Activated naive CD8-positive, alpha-beta T cell treated with anti-CD3 and anti-CD28 coated beads for 36 hours (primary cell): ENCODE measurements around the gene SLC10A1. TPM values are rescaled to one million over a fixed set of nuclear protein-coding genes. Genes with fewer than 3 reads are reported as not detected.
"Not testable (repeated sequence)": the region's sequence is repeated elsewhere in the genome, so short reads cannot be mapped to it uniquely, and the experiment has no call there.

ENCODE experiments used
- DNase-seq: peaks from one replicate; pipeline ENCODE4 v3.0.0; 2021
- H3K27ac Mint-ChIP-seq: one replicate; pipeline ENCODE4 v1.8.0; 2022; ENCODE audit warnings: mild to moderate bottlenecking, moderate library complexity, mixed read lengths
- H3K27me3 Mint-ChIP-seq: one replicate; pipeline ENCODE4 v1.8.0; 2022; ENCODE audit warnings: mild to moderate bottlenecking, mixed read lengths
- H3K36me3 Mint-ChIP-seq: one replicate; pipeline ENCODE4 v1.8.0; 2021; ENCODE audit warnings: mild to moderate bottlenecking, mixed read lengths
- H3K4me1 Mint-ChIP-seq: one replicate; pipeline ENCODE4 v1.8.0; 2021; ENCODE audit warnings: mixed read lengths
- H3K4me3 Mint-ChIP-seq: one replicate; pipeline ENCODE4 v1.8.0; 2022; ENCODE audit warnings: mild to moderate bottlenecking, moderate library complexity, mixed read lengths
- H3K9me3 Mint-ChIP-seq: one replicate; pipeline ENCODE4 v1.8.0; 2022; ENCODE audit warnings: mixed read lengths
- total RNA-seq, 2 experiments: library from RNA; stranded (reverse); gene quantifications; one replicate each; pipeline ENCODE4 v1.2.3, GENCODE V29; 2021

Gene SLC10A1
- total RNA-seq, 2 experiments from 2014 or later = not detected

DNA sequence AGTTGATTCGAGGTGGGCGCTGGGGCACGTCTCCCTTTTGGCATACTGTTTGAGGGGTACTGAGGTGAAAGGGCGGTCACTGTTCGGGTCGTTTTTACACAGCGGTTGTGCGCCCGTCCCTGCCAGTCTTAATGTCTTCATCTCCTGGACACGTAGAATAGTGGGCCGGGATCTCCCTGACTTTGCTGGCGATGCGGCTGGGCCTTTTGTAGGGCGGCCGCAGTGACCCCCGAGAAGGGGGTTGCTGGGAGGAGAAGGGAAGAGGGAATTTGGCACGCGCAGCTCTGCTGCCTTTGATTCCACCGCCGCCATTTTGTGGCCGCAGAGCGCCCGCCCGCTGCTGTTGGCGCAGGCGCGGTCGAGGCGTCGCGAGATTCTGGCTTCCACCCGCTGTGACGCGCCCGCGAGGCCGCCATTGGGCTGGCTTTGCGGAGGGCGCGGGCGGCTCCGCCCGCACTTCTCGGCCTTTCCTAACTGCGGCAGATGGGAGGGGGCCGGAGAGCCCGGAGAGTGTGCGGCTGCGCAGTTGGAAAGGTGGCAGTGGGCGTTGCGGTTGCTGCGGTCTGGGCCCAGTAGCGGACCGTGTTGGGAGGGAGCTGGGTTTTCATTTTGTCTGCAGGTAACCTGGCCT is 29.6 kb downstream of the SLC10A1 start:
- DNase-seq = peak; percentile 96
- peaks cover 11% of the 10 kb centered on the region for H3K27me3 Mint-ChIP-seq
- peaks cover 64% of the 10 kb centered on the region for H3K4me1 Mint-ChIP-seq
- H3K36me3 Mint-ChIP-seq = peaks cover 56% of the 10 kb centered on the region
- peaks cover 10% of the 10 kb centered on the region for H3K9me3 Mint-ChIP-seq
- peak overlapping the region; percentile 100 for H3K27ac Mint-ChIP-seq
- H3K4me3 Mint-ChIP-seq = peak overlapping the region; percentile 95

DNA sequence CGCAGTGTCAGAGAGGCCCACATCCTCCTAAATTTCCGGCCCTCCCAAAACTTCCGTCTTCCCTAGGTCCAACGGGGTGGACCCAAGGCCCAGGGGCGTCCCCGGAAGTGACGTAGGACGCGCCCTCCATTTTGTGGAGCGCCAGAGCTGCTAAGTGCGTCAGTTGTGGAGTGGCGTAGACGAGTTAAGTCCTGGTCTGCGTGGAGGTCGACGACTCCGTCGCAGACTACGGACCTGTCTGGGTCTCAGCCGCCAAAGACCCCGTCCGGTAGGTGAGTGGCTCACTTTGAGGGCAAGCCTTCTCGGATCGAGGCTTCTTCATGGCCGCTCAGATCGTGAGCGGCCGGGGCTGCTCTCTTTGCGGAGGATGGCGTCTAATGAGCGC is 30.1 kb downstream of the SLC10A1 start, which contains the start of gene SRSF5:
SRSF5 (plus strand) TSS at position 159 of the 385 bp plus-strand sequence. CDS start 1,015 bp downstream, outside the sequence.
- Mint-ChIP-seq H3K27me3 (peaks cover 11% of the 10 kb centered on the region), H3K4me3 (peak within 1 kb of the TSS; percentile 95), H3K27ac (peak within 1 kb of the TSS; percentile 100), H3K4me1 (peaks cover 65% of the 10 kb centered on the region), H3K36me3 (peaks cover 51% of the 10 kb centered on the region), H3K9me3 (peaks cover 10% of the 10 kb centered on the region)
- DNase-seq = peak; percentile 91

DNA sequence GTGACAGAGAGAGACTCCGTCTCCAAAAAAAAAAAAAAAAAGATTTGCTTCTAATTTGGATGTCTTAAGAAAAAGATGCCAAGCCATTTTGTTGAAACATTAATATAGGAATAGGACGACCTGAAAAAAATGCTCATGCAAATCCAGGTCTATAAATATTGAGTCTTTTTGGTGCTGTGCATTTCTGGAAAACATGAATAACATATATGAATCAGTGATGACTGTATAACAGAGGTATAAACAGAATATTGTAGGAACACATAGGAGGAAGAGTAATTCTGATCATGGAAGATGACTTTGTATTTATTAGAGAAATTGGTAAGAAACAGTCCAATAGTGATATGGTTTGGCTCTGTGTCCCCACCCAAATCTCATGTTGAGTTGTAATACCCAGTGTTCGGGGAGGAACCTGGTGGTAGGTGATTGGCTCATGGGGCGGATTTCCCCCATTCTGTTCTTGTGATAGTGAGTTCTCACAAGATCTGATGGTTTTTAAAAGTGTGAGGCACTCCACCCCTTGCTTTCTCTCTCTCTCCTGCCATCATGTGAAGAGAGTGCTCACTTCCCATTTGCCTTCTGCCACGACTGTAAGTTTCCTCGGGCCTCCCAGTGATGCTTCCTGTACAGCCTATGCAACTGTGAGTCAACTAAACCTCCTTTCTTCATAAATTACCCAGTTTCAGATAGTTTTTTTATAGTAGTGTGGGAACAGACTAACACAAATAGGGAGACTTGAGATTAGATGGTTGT is 33.1 kb downstream of the SLC10A1 start:
- H3K4me1 Mint-ChIP-seq = peaks cover 52% of the 10 kb centered on the region
- peak; percentile 32 for DNase-seq
- H3K27me3 Mint-ChIP-seq = peaks cover 11% of the 10 kb centered on the region
- H3K4me3 Mint-ChIP-seq = no peak overlapping the region
- peaks cover 10% of the 10 kb centered on the region for H3K9me3 Mint-ChIP-seq
- H3K36me3 Mint-ChIP-seq = peaks cover 28% of the 10 kb centered on the region
- H3K27ac Mint-ChIP-seq = peak overlapping the region; percentile 82

DNA sequence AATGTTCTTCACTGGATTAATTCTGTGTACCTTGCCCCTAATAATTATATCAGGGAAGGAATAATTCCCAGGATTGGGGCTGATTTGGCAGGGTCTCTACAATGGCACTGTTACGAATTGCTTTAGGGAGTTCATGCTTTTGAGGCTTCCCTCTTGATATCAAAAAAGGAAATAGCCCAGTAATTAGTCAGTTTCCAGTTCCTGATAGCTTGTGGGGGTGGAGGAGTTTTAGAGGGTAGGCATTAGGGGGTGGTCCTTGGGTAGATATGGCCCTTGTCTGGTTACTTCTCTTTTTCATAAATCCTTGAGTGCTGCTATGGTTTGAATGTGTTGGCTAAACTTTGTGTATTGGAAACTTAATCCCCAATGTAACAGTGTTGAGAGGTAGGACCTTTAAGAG is 36.2 kb downstream of the SLC10A1 start:
- Mint-ChIP-seq H3K36me3 (peaks cover 8% of the 10 kb centered on the region), H3K4me3 (no peak overlapping the region)

DNA sequence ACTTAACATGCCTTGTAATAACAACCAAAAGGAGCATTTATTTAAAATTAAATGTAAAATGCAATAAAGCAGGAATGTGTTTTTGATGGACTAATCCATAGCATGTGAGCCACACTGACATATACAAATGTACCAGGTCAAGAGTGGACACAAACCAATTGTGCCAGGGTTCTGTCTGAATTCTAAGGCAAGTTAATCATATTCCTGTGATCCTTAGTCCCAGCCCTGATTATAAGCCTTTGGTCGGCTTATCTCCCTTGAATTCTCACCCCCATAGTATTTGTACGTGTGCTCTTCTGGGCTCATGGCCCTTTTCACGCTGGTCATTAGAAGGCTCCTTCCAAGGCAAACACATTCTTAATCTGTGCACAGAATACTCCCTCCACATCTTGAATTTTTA is 40.7 kb downstream of the SLC10A1 start:
- no peak overlapping the region for H3K4me3 Mint-ChIP-seq
- no peaks in the 10 kb centered on the region for H3K36me3 Mint-ChIP-seq
- H3K27ac Mint-ChIP-seq = no peak overlapping the region
- peaks cover 16% of the 10 kb centered on the region for H3K4me1 Mint-ChIP-seq
- H3K9me3 Mint-ChIP-seq = no peaks in the 10 kb centered on the region
- no peak for DNase-seq
- no peaks in the 10 kb centered on the region for H3K27me3 Mint-ChIP-seq

More for the DNA sequence above, 36.2 kb downstream of the SLC10A1 start:
- Mint-ChIP-seq H3K9me3 (peaks cover 9% of the 10 kb centered on the region), H3K27me3 (no peaks in the 10 kb centered on the region), H3K27ac (no peak overlapping the region), H3K4me1 (peaks cover 34% of the 10 kb centered on the region)
- no peak for DNase-seq

DNA sequence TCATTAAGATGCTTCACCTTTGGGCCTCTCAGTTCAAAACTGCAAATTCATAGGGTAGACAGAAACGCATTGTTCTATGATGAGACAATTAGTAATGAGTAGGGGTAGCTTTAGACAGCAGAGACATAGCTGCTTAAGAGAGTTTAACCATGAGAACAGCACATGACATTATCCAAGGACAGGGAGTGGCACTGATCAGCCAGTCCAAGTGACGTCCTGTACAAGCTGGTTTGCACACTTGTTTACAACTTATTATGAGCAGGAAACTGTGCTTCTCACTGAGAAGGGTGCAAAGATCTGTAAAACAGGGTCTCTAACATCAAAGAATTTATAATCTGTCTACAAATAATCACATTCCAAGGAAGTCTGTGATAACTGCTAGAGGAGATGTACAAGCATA is 41.3 kb downstream of the SLC10A1 start:
- peaks cover 12% of the 10 kb centered on the region for H3K4me1 Mint-ChIP-seq
- no peaks in the 10 kb centered on the region for H3K27me3 Mint-ChIP-seq
- no peak for DNase-seq
- no peaks in the 10 kb centered on the region for H3K9me3 Mint-ChIP-seq
- H3K4me3 Mint-ChIP-seq = no peak overlapping the region
- H3K36me3 Mint-ChIP-seq = no peaks in the 10 kb centered on the region
- H3K27ac Mint-ChIP-seq = peak overlapping the region; percentile 69

DNA sequence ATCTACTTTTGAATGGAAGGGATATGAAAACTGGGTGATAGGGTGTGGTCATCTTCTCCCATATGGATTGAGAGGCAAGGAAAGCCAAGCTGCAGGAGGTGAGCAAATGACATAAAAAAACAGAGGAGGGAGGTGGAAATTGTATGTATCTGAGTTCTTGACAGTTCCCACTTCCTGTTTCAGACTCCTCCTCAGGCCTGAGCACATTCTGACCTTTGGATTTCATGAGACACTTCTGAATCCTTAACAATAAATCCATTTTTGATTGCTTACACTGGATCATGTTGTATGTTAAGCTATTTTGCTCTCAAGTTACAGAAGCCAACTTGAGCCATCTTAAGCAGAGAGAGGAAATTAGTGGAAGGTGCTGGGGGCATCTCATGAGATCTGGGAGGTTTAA is 41.7 kb downstream of the SLC10A1 start:
- Mint-ChIP-seq H3K27ac (peak overlapping the region; percentile 69), H3K27me3 (no peaks in the 10 kb centered on the region), H3K4me1 (peaks cover 10% of the 10 kb centered on the region), H3K36me3 (no peaks in the 10 kb centered on the region), H3K9me3 (no peaks in the 10 kb centered on the region), H3K4me3 (no peak overlapping the region)
- no peak for DNase-seq

DNA sequence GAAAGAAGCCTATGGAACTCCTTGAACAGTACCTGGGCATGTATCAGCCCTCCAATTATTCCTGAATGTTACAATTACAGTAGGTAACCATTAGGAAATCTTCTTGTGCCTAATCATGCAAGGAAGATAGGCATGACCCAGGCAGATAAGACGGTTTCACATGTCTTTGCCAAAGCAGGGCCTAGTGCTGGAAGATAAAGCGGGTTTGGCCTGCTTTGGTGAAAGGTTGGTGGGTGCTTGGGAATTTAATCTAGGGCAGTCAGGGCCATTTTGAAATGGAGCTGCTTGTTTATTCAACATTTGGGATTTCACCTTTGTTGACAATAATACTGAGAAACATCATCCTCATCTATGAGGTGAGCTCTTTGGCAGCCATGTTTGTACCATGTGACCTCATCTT is 42.6 kb downstream of the SLC10A1 start:
- no peaks in the 10 kb centered on the region for H3K27me3 Mint-ChIP-seq
- H3K27ac Mint-ChIP-seq = no peak overlapping the region
- H3K36me3 Mint-ChIP-seq = no peaks in the 10 kb centered on the region
- DNase-seq = no peak
- peaks cover 10% of the 10 kb centered on the region for H3K4me1 Mint-ChIP-seq
- no peak overlapping the region for H3K4me3 Mint-ChIP-seq
- H3K9me3 Mint-ChIP-seq = no peaks in the 10 kb centered on the region

DNA sequence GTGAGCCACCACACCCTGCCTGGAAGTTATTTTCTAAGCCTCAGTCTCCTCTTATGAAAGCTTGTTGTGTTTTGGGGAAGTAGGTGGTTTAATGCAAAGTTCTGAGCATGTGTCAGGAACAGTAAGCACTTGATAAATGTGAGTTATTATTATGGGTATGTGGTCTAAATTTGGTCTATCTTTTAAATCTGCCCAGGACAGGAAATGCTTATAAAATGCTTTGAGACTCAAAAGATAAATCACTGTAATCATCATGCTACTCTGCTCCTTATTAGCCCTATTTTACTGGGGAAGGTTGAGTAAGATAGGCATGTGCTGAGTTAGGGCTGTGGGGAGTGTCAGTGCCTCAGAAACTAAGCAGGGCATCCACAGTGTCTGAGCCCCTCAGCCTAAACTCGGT is 43.2 kb downstream of the SLC10A1 start:
- no peak for DNase-seq
- Mint-ChIP-seq H3K4me3 (no peak overlapping the region), H3K27ac (no peak overlapping the region), H3K36me3 (no peaks in the 10 kb centered on the region), H3K4me1 (peaks cover 10% of the 10 kb centered on the region), H3K9me3 (no peaks in the 10 kb centered on the region), H3K27me3 (no peaks in the 10 kb centered on the region)

DNA sequence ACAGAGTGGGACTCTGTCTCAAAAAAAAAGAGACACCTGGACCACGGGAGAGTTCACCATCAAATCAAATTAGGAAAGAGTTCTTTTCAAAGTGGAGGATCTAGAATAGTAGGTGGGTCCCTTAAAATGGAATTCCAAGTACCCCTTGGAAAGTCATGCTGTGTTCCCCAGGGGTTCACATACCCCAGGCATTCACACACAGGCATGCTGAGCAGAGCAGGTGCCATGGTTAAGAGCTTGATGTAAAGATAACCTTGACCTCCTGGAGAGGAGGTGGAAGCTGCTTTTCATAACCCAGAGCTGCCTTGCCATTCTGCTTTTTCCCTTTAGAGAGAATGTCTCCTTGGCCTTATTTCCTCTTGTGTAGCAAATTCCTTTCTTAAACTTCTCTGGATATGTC is 44.3 kb downstream of the SLC10A1 start:
- H3K36me3 Mint-ChIP-seq = no peaks in the 10 kb centered on the region
- H3K4me3 Mint-ChIP-seq = no peak overlapping the region
- H3K4me1 Mint-ChIP-seq = peaks cover 10% of the 10 kb centered on the region
- no peaks in the 10 kb centered on the region for H3K27me3 Mint-ChIP-seq
- no peak for DNase-seq
- H3K27ac Mint-ChIP-seq = no peak overlapping the region
- no peaks in the 10 kb centered on the region for H3K9me3 Mint-ChIP-seq

DNA sequence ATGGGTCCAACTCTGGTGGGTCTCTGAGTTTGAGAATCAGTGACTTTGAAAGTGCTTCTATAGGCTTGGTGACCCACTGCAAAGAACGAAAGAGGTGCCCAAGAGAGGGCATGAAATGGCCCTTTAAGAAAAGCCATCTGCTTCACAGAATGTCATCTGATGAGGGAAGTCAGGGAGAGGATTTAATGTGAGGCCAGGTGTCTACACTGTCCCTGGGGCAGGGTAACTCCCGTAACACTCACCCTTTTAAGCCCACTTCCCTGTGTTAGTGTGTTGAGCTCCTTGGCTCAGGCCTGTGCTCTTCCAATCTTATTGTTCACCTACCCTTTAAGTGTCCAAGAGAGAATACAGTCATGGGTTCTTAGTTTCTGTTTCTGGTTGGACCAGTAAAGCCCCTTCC is 46.5 kb downstream of the SLC10A1 start:
- no peak overlapping the region for H3K4me3 Mint-ChIP-seq
- H3K27ac Mint-ChIP-seq = no peak overlapping the region
- no peak for DNase-seq
- H3K9me3 Mint-ChIP-seq = no peaks in the 10 kb centered on the region
- peaks cover 16% of the 10 kb centered on the region for H3K4me1 Mint-ChIP-seq
- H3K36me3 Mint-ChIP-seq = no peaks in the 10 kb centered on the region
- H3K27me3 Mint-ChIP-seq = no peaks in the 10 kb centered on the region

DNA sequence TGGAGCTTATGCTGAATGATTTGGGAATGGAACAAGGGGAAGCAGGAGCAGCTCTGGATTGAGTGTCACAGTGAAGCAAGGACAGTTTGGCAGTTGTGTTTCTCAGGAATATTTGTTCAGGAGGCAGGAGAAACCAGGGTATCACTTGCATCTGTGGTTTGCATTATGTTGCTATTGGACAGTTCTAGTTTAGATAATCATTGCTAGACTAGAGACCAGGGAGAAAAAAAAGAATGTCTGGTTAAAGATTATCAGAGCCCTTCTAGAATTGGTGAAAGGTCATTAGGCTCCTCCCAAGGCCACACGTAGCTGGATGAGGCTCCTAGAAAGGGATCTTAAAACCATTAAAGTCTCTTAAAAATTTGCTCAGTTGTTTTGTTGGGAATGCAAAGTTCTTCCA is 47.1 kb downstream of the SLC10A1 start:
- no peak for DNase-seq
- Mint-ChIP-seq H3K27me3 (no peaks in the 10 kb centered on the region), H3K36me3 (no peaks in the 10 kb centered on the region), H3K4me3 (no peak overlapping the region), H3K9me3 (no peaks in the 10 kb centered on the region), H3K4me1 (peaks cover 11% of the 10 kb centered on the region), H3K27ac (no peak overlapping the region)

DNA sequence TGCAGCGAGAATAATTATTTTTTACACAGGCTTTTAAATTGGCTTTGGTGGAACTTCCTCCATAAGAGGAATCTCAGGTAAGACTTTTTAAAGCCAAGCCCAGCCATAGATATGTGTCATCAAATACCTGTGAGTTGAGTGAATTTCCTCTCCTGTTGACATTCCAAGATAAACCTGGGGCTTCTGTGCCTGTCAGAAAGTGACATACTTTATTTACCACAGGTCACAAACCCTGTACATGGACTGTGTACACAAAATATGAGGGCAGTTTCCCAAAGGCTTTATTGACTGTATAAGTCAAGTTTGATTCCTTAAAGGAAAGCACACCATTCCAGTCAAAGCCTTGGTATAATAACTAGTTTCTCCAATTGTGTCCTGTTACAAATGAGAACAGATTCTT is 56.0 kb downstream of the SLC10A1 start:
- H3K27me3 Mint-ChIP-seq = no peaks in the 10 kb centered on the region
- no peaks in the 10 kb centered on the region for H3K9me3 Mint-ChIP-seq
- no peak for DNase-seq
- H3K4me1 Mint-ChIP-seq = peaks cover 2% of the 10 kb centered on the region
- no peak overlapping the region for H3K27ac Mint-ChIP-seq
- no peak overlapping the region for H3K4me3 Mint-ChIP-seq
- H3K36me3 Mint-ChIP-seq = peaks cover 1% of the 10 kb centered on the region

DNA sequence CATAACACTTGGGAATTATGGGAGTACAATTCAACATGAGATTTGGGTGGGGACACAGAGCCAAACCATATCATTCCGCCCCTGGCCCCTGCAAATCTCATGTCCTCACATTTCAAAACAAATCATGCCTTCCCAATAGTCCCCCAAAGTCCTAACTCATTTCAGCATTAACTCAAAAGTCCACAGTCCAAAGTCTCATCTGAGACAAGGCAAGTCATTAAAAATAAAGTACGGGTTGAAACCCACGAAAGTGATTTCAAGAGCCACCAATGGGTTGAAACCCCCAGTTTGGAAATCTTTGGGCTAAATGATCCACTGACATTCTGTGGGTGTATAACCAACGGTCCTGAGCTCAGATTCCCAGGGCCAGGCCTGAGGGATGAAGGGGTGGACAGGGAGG is 60.6 kb downstream of the SLC10A1 start:
- not testable (repeated sequence) for H3K4me3 Mint-ChIP-seq, H3K27ac Mint-ChIP-seq, H3K4me1 Mint-ChIP-seq, H3K36me3 Mint-ChIP-seq, H3K27me3 Mint-ChIP-seq, DNase-seq, H3K9me3 Mint-ChIP-seq

DNA sequence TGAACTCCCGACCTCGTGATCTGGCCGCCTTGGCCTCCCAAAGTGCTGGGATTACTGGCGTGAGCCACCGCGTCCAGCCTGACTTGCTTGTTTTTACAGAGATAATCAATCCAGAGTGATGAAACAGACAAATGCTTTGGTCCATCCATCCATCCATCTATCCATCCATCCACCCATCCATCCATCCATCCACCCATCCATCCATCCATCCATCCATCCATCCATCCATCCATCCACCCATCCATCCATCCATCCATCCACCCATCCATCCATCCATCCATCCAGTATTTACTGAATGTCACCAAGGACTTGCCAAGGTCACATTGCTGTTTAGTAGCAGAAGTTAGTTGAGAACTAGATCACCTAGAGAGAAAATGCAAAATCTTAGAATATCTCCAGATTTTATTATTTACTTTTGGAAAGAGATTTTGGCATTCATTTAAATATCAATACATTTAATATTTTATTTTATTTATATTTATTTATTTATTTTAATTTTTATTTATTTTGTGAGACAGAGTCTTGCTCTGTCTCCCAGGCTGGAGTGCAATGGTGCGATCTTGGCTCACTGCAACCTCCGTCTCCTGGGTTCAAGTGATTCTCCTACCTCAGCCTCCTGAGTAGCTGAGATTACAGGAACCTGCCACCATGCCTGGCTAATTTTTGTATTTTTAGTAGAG is 65.0 kb downstream of the SLC10A1 start:
- not testable (repeated sequence) for H3K4me1 Mint-ChIP-seq, H3K36me3 Mint-ChIP-seq, H3K9me3 Mint-ChIP-seq, H3K4me3 Mint-ChIP-seq, H3K27ac Mint-ChIP-seq, DNase-seq, H3K27me3 Mint-ChIP-seq
